GM21528 (cell line): ENCODE measurements around the gene CCR2.
A peak's percentile ranks its signal among the peaks of the same experiment; 100 is the strongest.
"Not testable (repeated sequence)": the region's sequence is repeated elsewhere in the genome, so short reads cannot be mapped to it uniquely, and the experiment has no call there.

ENCODE experiments used
- ATAC-seq: cut with Tn5 transposase; IDR thresholded peaks from one replicate; pipeline ENCODE4 v1.9.1; 2021; ENCODE audit warnings: mild to moderate bottlenecking, moderate library complexity; ENCODE audit not compliant: unreplicated experiment, low FRiP score

CCR2 gene

GRCh38 chr3:46353647-46354410 lies at the start of gene CCR2:
TSS of gene CCR2 (plus strand) at chr3:46354111. CDS start at chr3:46357528, 3,417 bp downstream.
- no peak for ATAC-seq

GRCh38 chr3:46304739-46305138 lies 49.2 kb upstream of the CCR2 start:
- ATAC-seq: no peak

- no peak for ATAC-seq
Observed at GRCh38 chr3:46312991-46313390, 40.9 kb upstream of the CCR2 start.

GRCh38 chr3:46314517-46314916 lies 39.4 kb upstream of the CCR2 start:
- no peak for ATAC-seq

DNA sequence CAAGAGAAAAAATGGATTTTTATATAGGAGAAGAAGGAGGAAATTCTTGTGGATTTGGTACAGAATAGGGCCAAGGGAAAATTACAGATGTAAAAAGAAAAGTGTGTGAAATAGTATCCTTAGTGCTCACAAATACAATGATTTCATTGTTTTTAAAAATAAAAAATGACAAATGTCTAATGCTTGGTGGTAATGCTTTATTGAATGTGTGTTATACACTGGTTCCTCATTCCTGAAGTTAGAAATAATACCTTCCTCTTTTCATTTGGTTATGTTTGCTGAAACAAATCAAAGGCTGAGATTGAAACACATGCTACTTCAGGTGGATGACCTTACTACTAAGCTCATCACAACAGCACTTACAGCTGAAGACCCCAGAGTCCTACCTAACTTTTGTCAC lies 37.7 kb upstream of the CCR2 start:
- ATAC-seq: no peak

- ATAC-seq: no peak
Observed at GRCh38 chr3:46318207-46318927, 35.5 kb upstream of the CCR2 start.

GRCh38 chr3:46321461-46322104 lies 32.3 kb upstream of the CCR2 start:
- ATAC-seq: no peak

DNA sequence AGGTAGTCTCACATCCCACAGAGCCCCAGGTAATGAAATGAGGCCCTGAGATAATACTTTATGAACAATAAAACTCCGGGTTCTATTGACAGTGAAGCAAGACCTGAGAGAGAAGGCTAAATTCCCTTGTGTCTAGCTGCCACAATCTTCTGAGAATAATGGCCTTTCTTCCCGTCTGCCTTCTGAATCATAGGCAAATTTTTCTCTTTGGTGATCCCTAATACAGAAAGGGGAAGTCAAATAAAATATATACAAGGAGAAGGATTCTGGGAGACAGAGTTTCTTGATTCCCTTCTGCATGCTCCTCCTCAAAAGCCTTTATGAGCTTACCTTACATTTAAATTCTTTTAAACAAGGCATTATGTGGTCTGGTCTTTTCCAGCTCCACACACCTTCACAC lies 29.9 kb upstream of the CCR2 start:
- ATAC-seq: no peak

DNA sequence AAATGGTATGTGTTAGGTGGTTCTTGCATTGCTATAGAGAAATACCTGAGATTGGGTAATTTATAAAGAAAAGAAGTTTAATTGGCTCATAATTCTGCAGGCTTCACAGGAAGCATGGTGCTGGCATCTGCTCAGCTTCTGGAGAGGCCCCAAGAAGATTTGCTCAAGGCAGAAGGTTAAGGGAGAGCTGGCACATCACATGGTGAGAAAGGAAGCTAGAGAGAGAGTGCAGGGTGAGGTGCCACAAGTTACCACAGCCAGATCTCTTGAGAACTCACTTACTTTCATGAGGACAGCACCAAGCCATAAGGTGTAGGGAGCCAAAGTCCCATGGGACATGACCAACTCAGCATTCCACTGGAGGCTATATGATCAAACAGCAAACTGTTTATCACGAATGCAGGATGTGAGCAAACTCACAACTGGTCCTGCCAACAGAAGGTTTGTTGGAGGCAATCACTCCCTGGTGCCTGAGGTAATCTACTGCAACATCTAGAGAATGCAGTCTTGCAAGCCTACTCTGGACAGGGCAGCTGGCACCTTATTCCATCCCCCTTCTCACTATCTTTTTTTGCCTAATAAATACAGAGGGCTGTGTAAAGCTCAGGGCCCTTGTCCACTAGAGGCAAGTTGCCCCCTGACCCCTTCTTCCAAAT lies 28.1 kb upstream of the CCR2 start:
- no peak for ATAC-seq

- ATAC-seq: not testable (repeated sequence)
Observed at GRCh38 chr3:46330676-46331075, 23.2 kb upstream of the CCR2 start.

GRCh38 chr3:46334741-46335478 lies 19.0 kb upstream of the CCR2 start:
- no peak for ATAC-seq

GRCh38 chr3:46335541-46335940 lies 18.4 kb upstream of the CCR2 start:
- ATAC-seq: no peak

DNA sequence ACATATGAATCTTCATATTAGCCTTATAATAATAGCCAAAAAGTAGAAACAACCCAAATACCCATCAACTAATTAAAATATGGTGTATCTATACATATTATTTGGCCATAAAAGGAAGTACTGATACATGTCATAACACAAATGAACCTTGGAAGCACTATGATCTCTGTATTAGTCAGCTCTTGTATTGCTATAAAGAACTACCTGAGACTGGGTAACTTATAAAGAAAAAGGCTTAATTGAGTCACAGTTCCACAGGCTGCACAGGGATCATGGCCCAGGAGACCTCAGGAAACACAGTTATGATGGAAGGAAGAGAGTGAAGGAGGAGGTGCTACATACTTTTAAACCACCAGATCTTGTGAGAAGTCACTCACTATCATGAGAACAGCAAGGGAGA lies 16.0 kb upstream of the CCR2 start:
- ATAC-seq: no peak

GRCh38 chr3:46338840-46339239 lies 15.1 kb upstream of the CCR2 start:
- ATAC-seq: no peak

DNA sequence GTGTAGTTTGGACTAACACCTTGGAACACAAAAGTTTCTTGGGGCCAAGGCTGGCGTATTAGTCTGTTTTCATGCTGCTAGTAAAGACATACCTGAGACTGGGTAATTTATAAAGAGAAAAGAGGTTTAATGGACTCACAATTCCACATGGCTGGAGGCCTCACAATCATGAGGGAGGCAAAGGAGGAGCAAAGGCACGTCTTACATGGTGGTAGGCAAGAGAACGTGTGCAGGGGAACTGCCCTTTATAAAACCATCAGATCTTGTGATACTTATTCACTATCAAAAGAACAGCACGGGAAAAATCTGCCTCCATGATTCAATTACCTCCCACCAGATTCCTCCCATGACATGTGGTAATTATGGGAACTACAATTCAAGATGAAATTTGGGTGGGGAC lies 9.4 kb upstream of the CCR2 start:
- ATAC-seq: no peak

DNA sequence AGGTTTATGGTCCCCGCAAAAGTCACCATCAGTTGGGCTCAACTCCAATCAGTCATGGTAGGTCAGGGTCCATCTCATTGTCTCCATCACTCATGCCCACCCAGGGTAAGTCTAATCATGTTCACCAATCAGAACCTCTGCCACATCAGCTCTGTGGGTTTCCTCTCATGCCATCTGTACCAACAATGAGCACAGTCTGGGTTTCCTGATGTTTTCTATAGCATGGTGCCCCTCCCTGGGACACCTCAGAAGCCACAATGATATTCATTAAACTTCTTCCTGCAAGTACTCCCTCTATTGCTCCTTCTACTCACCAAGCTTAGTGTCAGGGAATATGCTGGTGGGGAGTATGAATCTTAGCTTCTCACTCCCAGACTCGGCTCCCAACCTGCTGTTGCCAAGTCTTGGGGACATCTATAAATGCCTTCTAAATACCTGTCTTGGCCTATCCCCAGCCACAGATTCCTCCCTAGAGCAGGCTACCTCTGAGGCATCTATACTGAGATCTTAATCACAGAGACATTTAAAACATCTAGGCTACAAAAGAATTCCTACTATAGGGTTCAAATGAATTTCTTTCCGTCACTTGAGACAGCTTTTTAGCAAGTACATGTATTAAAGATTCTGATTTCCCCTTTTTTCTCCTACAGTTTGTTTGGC lies 5.0 kb upstream of the CCR2 start:
- ATAC-seq: no peak

DNA sequence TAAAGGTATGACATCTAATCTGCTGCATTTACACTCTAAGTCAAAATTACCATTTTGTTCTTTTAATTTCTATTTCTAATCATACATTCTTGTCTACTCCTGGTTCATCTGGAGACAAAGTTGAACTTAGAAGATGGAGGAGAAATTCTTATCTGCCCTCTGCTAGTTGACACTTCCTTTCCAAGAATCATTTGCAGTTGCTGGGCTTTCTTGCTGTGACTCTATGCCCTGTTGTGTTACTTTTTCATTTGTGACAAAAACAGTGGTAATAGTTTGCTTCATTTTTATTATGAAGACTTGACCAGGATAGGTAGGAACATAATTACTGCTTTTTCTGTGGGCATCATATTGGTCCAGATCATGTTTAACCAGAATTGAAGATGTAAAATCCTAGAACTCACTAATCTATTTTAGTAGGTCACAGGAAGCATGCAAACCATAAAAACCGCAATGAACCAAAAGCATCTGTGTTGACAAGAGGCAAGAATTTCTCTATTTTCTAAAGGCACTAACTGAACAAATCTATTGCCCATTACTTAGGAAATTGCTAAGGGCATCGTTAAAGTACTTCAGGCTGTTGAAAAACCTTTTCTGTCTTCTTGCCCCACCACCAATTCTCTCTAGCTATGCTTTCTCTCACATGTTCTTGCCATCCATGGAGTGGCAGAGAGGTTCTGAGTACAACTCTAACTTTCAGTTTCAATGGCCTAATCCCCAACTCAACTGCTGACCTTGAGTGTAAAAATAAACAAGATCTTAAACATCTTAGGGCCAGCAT lies 4.2 kb upstream of the CCR2 start:
- peak; percentile 71 for ATAC-seq

DNA sequence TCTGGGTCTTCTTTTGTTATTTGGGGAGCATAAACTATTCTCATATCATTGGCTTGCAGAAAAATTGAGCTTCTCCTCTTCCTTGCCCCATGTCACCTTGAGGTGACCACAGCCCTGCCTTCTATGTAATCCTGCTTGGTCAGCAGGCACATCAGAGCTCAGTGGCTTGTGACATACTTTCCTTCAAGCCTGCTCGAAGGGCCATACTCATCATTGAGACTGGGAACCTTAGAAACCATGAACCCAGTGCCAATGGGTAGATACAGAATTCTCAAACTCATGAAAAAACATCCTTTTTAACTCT lies 3.7 kb upstream of the CCR2 start:
- no peak for ATAC-seq

- no peak for ATAC-seq
Observed at GRCh38 chr3:46351646-46352045, 2.3 kb upstream of the CCR2 start.
